Cardiac muscle cell (in vitro differentiated cells and primary cell): Measurements from ENCODE around the gene COL18A1. TPM values are rescaled to one million over a fixed set of nuclear protein-coding genes. Genes with fewer than 3 reads are reported as not detected.
A peak's percentile ranks its signal among the peaks of the same experiment; 100 is the strongest.

Experiments used
- DNase-seq, 2 donors: peaks; one replicate each; pipeline versions ENCODE4 v3.0.0 to v3.0.0-alpha.2; 2010 to 2017; ENCODE audit warnings: low read depth in 1 of 2, low spot score in 1 of 2
- H3K27ac ChIP-seq: fragments of 200-600 bp; sonication (generic); 2 replicates; pipeline ENCODE4 v1.5.1; 2016
- H3K27me3 ChIP-seq: fragments of 200-600 bp; sonication (generic); 2 replicates; pipeline ENCODE4 v1.6.0; 2016; ENCODE audit warnings: control low read depth
- H3K36me3 ChIP-seq: fragments of 200-600 bp; sonication (generic); 2 replicates; pipeline ENCODE4 v1.5.1; 2016; ENCODE audit warnings: control low read depth
- H3K4me1 ChIP-seq: fragments of 200-600 bp; sonication (generic); 2 replicates; pipeline ENCODE4 v1.8.1; 2017; ENCODE audit warnings: low read depth, mild to moderate bottlenecking, mixed run types
- H3K4me3 ChIP-seq: fragments of 200-600 bp; sonication (generic); 2 replicates; pipeline ENCODE4 v1.5.1; 2016; ENCODE audit warnings: mild to moderate bottlenecking
- H3K9me3 ChIP-seq: fragments of 200-600 bp; sonication (generic); 2 replicates; pipeline ENCODE4 v1.5.1; 2017; ENCODE audit warnings: low read depth, mild to moderate bottlenecking, control low read depth
- CTCF ChIP-seq: IDR thresholded peaks from 2 replicates; pipeline ENCODE4 v1.5.1; 2012; ENCODE audit warnings: low read depth, mild to moderate bottlenecking, low read length
- polyA plus RNA-seq: library from polyadenylated mRNA; unstranded; fragments of >200 nt; fragmentation: Nextera tagmentation; extraction: Ambion mirVana; gene quantifications from 2 replicates; pipeline ENCODE4 v1.2.1, GENCODE V29; 2016
- total RNA-seq: library from RNA; depleted of rRNA; stranded (reverse); fragments of >200 nt; gene quantifications from 2 replicates; pipeline ENCODE4 v1.2.3, GENCODE V29; 2016

COL18A1 gene
- total and polyA plus RNA-seq, 2 experiments from 2014 or later = 407 to 1,182 TPM

GRCh38 chr21:45455674-45456583 is 51.0 kb downstream of the COL18A1 start:
- Histone ChIP-seq H3K27ac (peak overlapping the region; percentile 4), H3K36me3 (peaks cover 2% of the 10 kb centered on the region), H3K4me3 (no peak overlapping the region), H3K4me1 (no peaks in the 10 kb centered on the region), H3K9me3 (no peaks in the 10 kb centered on the region), H3K27me3 (no peaks in the 10 kb centered on the region)
- no peak for DNase-seq
- TF ChIP-seq CTCF = no peak

DNA sequence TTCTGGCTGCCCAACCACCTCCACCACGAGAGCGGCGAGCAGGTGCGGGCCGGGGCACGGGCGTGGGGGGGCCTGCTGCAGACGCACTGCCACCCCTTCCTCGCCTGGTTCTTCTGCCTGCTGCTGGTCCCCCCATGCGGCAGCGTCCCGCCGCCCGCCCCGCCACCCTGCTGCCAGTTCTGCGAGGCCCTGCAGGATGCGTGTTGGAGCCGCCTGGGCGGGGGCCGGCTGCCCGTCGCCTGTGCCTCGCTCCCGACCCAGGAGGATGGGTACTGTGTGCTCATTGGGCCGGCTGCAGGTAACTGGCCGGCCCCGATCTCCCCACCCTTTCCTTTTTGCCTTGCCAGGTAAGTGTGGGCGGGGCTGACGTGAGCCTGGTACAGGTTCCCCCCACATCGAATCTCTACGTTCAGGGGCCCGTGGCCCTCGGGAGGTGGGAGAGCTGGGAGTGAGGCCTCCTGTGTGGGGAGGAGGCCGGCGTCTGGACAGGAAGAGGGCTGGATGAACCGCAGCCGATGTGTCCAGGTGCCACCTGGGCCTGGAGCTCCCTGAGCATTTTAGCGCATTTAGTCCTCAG is 51.7 kb downstream of the COL18A1 start:
- H3K27me3 ChIP-seq = no peaks in the 10 kb centered on the region
- H3K27ac ChIP-seq = no peak overlapping the region
- no peak overlapping the region for H3K4me3 ChIP-seq
- no peaks in the 10 kb centered on the region for H3K9me3 ChIP-seq
- no peak for TF ChIP-seq CTCF
- DNase-seq = no peak
- no peaks in the 10 kb centered on the region for H3K4me1 ChIP-seq
- H3K36me3 ChIP-seq = peaks cover 2% of the 10 kb centered on the region

DNA sequence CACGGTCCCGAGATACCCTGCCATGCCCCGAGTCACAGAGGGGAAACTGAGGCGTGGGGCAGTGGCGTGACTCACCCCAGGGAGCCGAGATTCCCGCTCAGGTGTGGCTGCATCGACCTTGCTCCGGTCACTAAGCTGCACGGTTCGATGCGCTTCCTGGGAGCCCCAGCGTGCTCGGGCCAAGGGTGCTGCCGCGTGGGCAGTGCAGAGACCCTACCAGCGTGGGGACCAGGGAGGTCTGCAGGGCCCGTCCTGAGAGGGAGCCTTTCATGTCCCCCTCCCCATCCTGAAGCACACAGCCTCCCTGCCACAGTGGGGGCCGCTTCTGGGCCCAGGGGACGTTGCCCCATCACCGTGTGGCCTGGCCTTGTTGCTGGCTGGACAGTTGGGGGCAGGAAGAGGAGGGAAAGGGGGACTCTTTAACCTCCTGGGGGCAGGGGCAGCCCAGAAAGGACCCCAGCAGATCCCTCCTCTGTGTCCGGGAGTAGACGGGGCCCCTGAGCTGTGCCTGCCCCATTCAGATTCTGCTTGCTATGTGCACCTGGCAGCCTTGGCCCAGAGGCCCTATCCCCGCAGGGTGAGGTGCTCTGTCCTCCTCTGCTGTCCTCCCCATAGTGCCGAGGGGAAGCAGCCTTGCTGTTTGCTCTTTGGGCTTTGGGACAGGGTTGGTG is 52.3 kb downstream of the COL18A1 start:
- no peaks in the 10 kb centered on the region for H3K27me3 ChIP-seq
- no peak overlapping the region for H3K27ac ChIP-seq
- peaks cover 2% of the 10 kb centered on the region for H3K36me3 ChIP-seq
- no peak overlapping the region for H3K4me3 ChIP-seq
- H3K4me1 ChIP-seq = no peaks in the 10 kb centered on the region
- DNase-seq = no peak
- no peaks in the 10 kb centered on the region for H3K9me3 ChIP-seq
- no peak for TF ChIP-seq CTCF

GRCh38 chr21:45457832-45458172 is 52.8 kb downstream of the COL18A1 start:
- no peak for TF ChIP-seq CTCF
- H3K4me1 ChIP-seq = no peaks in the 10 kb centered on the region
- no peaks in the 10 kb centered on the region for H3K27me3 ChIP-seq
- H3K9me3 ChIP-seq = no peaks in the 10 kb centered on the region
- no peak overlapping the region for H3K27ac ChIP-seq
- DNase-seq = no peak
- H3K36me3 ChIP-seq = peaks cover 2% of the 10 kb centered on the region
- no peak overlapping the region for H3K4me3 ChIP-seq

DNA sequence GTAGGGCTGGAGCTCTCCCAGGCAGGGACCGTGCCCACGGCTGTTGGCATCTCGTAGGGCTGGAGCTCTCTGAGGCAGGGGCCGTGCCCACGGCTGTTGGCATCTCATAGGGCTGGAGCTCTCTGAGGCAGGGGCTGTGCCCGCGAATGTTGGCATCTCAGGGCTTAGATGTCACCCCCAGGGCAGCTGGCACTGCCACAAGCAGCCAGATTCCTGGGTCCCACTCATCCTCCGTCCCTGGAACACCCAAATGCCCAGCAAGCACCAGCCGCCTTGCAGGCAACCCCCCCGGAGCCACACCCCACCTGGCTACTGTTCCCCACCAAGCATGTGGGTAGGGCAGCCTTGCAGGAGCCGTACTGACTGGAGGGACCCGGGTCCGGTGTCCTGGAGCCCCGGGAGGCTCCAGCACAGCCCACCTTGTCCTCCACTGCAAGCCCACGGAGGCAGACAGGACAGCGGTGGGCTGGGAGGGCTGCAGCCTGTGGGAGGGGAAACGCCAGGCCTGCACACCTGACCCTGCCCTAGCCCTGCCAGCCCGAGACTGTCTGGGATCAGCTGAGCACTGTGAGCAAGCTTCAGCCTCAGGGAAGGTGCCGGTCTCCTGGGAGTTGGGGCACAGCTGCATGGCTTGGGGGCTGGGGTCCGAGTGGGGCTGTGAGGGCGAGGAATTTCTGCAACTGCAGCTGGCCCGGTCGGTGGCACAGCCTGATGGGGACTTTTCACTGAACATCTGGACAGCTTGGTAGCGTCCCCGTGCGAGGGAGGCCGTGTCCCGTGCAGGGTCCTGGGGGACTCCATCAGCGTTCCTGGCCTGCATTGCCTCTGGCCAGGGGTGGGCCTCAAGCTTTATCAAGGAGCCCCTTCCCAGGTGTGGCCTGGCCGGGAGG is 53.6 kb downstream of the COL18A1 start:
- Histone ChIP-seq H3K27me3 (no peaks in the 10 kb centered on the region), H3K4me3 (no peak overlapping the region), H3K36me3 (peaks cover 2% of the 10 kb centered on the region), H3K9me3 (no peaks in the 10 kb centered on the region), H3K4me1 (no peaks in the 10 kb centered on the region), H3K27ac (no peak overlapping the region)
- TF ChIP-seq CTCF = no peak
- no peak for DNase-seq
